Suppressor macrophage (primary cell): ENCODE measurements around the gene CASZ1.

ENCODE experiments used
- DNase-seq, 4 experiments: peaks; one replicate each; pipeline ENCODE4 v3.0.0-alpha.2; 2020 to 2022

CASZ1 gene

DNA sequence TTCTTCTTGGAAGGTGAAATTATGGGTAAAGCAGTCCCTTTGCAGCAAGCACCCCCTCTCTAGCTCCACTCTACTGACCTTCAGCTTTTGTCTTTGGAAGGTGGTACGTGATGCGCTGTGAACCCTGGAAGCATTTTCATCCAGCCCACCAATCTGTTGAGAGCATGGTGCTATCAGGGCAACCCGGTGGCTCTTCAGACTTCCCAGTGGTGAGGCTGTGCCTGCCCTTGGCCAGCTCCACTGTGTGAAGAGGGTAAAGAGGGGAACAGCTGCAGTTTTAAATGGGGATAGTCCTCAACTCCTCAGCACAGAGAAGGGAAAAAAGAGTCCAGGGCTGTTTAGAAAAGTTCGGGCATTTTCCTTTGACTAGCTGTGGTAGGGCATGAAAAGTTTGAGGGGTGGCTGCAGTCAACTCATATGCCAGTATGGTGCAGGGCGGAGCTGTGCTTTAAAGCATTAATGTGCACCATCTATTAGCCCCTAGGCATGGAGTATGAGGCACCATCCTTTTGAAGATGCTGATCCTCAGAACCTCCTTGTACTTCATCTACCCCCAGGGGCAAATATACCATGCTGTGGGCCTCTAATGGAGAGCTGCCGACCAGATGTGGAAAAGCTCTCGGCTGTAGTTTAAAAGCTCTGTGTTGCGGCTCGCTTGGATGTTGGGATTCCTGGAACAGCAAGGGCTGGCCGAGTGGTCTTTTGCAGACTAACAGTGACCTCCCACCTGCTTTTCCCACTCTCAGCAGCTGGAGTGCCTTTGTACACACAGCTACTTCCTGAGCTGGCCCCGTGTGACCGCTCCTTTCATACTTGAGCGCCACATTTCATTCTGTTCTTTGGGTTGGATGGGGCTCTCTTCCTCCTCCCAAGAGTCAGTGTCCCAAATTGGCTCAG, 198.7 kb downstream of the CASZ1 start:
- no peak for DNase-seq

DNA sequence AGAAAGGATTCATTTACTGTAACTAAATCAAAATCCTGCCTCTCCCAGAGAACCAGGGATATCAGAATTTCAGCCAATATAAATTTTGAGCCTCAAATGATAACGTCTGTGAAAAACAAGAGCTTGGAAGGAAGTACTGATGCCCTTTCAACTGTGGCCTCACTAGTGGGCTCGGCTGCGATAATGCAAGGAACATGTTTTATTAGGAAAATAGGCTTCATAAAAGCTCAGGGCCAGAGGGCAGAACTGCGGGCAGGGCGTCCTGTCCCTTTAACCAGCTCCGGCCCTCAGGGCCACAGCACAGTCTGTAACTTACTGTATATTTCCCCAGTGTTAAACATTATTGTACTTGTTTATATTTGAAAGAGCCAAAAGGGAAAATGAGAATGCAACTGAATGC, 199.7 kb downstream of the CASZ1 start:
- no peak for DNase-seq

DNA sequence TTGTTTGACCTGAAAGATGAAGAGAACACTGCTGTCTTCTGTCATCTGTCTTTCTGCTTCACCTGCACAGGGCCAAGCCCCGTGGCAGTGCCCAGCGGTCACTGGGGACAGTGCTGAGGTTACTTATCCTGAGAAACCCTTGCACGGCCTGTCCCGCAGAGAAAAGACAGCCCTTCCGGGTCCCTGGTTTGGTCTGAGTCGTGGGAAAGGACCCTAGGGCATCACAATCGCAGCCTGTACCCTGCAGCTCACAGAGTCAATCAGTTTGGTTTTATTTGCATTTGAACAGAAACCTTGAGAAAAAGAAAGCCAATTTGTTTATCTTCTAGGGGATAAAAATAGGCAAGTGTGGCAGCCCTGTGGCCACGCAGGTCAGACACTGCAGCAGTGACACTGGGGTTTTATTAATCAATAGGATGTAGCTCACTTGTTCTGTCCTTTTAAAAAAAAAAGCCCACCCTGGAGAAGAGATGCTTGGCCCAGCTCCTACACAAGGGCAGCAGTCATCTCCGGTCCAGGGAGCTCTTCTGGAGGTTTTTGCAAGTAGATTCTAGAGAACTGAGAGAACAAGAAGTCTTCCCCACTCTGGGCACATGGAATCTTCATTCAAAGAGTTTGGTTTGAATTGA, 201.7 kb downstream of the CASZ1 start:
- DNase-seq = no peak

DNA sequence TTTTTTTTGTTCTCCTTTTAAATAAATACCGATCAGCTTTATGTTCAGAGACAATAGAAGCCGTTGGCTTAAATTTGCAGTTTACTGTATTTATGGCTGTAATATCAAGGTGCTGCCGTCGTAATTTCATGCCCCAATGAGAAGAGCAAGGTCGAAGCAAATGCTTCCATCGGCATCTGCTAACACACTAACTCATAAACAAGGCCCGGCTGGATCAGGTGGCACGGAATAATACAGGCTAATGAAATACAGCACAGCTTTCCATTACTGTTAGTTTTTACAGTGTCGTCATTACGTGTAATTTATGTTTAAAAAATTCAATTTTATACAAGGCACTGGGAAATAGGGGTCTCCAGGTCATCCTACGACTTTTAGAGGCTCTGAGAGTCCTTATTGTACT, 202.7 kb downstream of the CASZ1 start:
- DNase-seq = no peak

DNA sequence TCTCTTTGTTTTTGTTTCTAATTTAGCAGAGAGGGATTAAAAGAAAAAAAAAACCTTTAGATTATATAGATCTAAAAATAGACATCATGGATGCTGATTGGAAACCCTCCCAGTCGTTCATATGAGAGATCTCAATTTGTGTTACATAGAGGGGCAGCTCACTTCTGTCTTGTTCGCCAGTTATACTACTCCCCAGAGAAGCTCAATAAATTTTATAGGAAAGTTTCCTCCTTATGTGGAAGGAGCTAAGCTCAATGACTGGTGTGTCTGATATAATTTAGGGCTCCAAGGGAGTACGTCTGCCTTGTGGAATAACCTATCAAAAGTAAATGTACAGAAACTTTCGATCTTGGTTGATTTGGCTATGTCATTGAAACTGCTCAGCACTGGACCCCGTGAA, 204.1 kb downstream of the CASZ1 start:
- DNase-seq = no peak

DNA sequence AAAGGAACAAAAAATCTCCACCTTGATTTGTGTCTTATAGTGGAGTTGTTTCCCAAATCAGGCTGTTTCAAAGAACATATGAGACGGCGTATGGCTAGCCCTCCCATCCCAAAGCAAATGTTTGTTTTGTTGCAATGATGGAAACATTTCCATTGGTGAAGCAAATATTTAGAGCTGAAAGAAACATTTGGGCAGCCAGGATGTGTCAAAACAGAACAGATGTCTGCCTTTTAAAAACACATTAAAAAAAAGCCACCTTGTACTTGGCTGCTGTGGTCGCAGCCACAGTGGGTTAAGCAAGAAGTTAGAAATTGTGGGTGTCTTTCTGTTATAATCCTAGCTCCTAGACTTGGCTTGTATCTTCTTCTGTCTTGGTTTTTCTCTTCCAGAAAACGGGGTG, 205.4 kb downstream of the CASZ1 start:
- DNase-seq = no peak

DNA sequence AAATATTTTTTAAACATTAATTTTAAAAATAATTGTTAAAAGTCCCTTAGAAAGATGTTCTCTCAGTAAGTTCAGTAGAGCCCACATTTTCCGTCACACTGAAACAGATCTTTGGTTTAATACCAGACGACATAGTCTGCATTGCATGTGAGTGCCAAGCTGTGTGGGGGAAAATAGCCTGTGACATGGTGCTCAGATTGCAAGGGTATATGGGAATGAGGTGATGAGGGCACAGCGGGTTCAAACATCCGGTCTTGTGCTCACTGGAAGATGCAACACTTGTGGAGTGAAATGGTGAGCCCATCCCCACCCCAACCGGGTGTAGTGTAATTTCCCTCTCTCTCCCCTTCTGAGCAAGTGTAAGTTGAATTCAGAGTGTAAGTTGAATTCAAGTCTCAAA, 207.4 kb downstream of the CASZ1 start:
- no peak for DNase-seq

DNA sequence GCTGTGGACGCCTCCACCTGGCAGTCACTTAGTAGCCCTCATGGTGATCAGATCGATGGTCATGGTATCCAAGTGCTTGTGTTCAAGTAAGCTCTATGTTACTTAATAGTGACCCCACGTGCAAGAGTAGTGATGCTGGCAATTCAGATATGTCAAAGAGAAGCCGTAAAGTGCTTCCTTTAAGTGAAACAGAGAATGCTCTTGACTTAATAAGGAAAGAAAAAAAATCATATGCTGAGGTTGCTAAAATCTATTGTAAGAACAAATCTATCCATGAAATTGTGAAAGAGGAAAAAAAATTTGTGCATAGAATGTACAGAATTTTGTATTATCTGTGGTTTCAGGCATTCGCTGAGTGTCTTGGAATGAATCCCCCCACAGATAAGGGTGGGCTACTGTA, 207.8 kb downstream of the CASZ1 start:
- DNase-seq = no peak
